Mucosa of rectum (tissue), 2 donors: Measurements from ENCODE around the gene CCDC154.

Experiments used
- H3K27ac ChIP-seq, 2 donors: one replicate each; pipeline ENCODE4 v1.7.0; 2013; ENCODE audit warnings: inconsistent platforms in 2 of 2, low read depth in 2 of 2, low read length in 2 of 2
- H3K27me3 ChIP-seq, 2 donors: one replicate each; pipeline ENCODE4 v1.7.0; 2013; ENCODE audit warnings: low read length in 2 of 2; ENCODE audit not compliant: control insufficient read depth in 2 of 2, insufficient read depth in 2 of 2
- H3K36me3 ChIP-seq, 2 donors: one replicate each; pipeline ENCODE4 v1.7.0; 2013; ENCODE audit warnings: low read length in 2 of 2; ENCODE audit not compliant: control insufficient read depth in 2 of 2, insufficient read depth in 2 of 2
- H3K4me1 ChIP-seq, 2 donors: one replicate each; pipeline ENCODE4 v1.7.0; 2013; ENCODE audit warnings: low read length in 2 of 2, mild to moderate bottlenecking in 1 of 2; ENCODE audit not compliant: control insufficient read depth in 2 of 2, insufficient read depth in 2 of 2
- H3K4me3 ChIP-seq, 2 donors: one replicate each; pipeline ENCODE4 v1.7.0; 2013; ENCODE audit warnings: low read length in 2 of 2
- H3K9ac ChIP-seq, 2 donors: one replicate each; pipeline ENCODE4 v1.7.0; 2013; ENCODE audit warnings: low read length in 2 of 2, low read depth in 1 of 2, mild to moderate bottlenecking in 1 of 2
- H3K9me3 ChIP-seq, 2 donors: one replicate each; pipeline ENCODE4 v1.7.0; 2013; ENCODE audit warnings: low read length in 2 of 2; ENCODE audit not compliant: control insufficient read depth in 2 of 2
- donor health status: healthy.
- donor health status: Normal muscosa, but diverticular disease.

The CCDC154 gene

GRCh38 chr16:1464196-1464893 is 20.0 kb upstream of the CCDC154 start:
- Histone ChIP-seq H3K4me1 (no peaks in the 10 kb centered on the region), H3K4me3 (no peak overlapping the region), H3K9me3 (no peaks in the 10 kb centered on the region), H3K27me3 (no peaks in the 10 kb centered on the region), H3K36me3 (peaks cover 11 to 17% of the 10 kb centered on the region in 2 donors), H3K9ac (no peak overlapping the region), H3K27ac (no peak overlapping the region)

- H3K9ac ChIP-seq, result no peak overlapping the region
- no peaks in the 10 kb centered on the region for H3K27me3 ChIP-seq
- H3K4me3 ChIP-seq, result no peak overlapping the region
- no peaks in the 10 kb centered on the region for H3K9me3 ChIP-seq
- H3K36me3 ChIP-seq, result peaks cover 25 to 30% of the 10 kb centered on the region in 2 donors
- H3K4me1 ChIP-seq, result no peaks in the 10 kb centered on the region
- no peak overlapping the region for H3K27ac ChIP-seq
These were observed 16.8 kb upstream of the CCDC154 start for GRCh38 chr16:1461146-1461545.

GRCh38 chr16:1460602-1461138 is 16.3 kb upstream of the CCDC154 start:
- Histone ChIP-seq H3K4me1 (no peaks in the 10 kb centered on the region), H3K27ac (no peak overlapping the region), H3K27me3 (no peaks in the 10 kb centered on the region), H3K9me3 (no peaks in the 10 kb centered on the region), H3K4me3 (no peak overlapping the region), H3K36me3 (peaks cover 27 to 35% of the 10 kb centered on the region in 2 donors), H3K9ac (no peak overlapping the region)

- Histone ChIP-seq H3K4me3 (no peak overlapping the region), H3K9ac (no peak overlapping the region), H3K36me3 (peaks cover 27 to 41% of the 10 kb centered on the region in 2 donors), H3K27me3 (no peaks in the 10 kb centered on the region), H3K4me1 (no peaks in the 10 kb centered on the region), H3K27ac (no peak overlapping the region), H3K9me3 (no peaks in the 10 kb centered on the region)
These were observed 15.6 kb upstream of the CCDC154 start for GRCh38 chr16:1459967-1460366.

- Histone ChIP-seq H3K9me3 (no peaks in the 10 kb centered on the region), H3K36me3 (peaks cover 27 to 45% of the 10 kb centered on the region in 2 donors), H3K4me3 (no peak overlapping the region), H3K4me1 (no peaks in the 10 kb centered on the region), H3K27ac (no peak overlapping the region), H3K9ac (no peak overlapping the region), H3K27me3 (no peaks in the 10 kb centered on the region)
These were observed 14.6 kb upstream of the CCDC154 start for GRCh38 chr16:1458977-1459341.

- Histone ChIP-seq H3K9me3 (no peaks in the 10 kb centered on the region), H3K4me3 (no peak overlapping the region), H3K36me3 (peaks cover 27 to 50% of the 10 kb centered on the region in 2 donors), H3K27ac (no peak overlapping the region), H3K27me3 (no peaks in the 10 kb centered on the region), H3K4me1 (no peaks in the 10 kb centered on the region), H3K9ac (no peak overlapping the region)
These were observed 14.1 kb upstream of the CCDC154 start for GRCh38 chr16:1458336-1458976.

GRCh38 chr16:1457489-1458245 is 13.3 kb upstream of the CCDC154 start:
- no peak overlapping the region for H3K9ac ChIP-seq
- no peak overlapping the region for H3K4me3 ChIP-seq
- H3K27me3 ChIP-seq, result no peaks in the 10 kb centered on the region
- H3K36me3 ChIP-seq, result peaks cover 27 to 51% of the 10 kb centered on the region in 2 donors
- no peak overlapping the region for H3K27ac ChIP-seq
- H3K4me1 ChIP-seq, result no peaks in the 10 kb centered on the region
- no peaks in the 10 kb centered on the region for H3K9me3 ChIP-seq

GRCh38 chr16:1456951-1457350 is 12.6 kb upstream of the CCDC154 start:
- no peak overlapping the region for H3K9ac ChIP-seq
- H3K4me3 ChIP-seq, result no peak overlapping the region
- peaks cover 27 to 53% of the 10 kb centered on the region in 2 donors for H3K36me3 ChIP-seq
- H3K27me3 ChIP-seq, result no peaks in the 10 kb centered on the region
- H3K27ac ChIP-seq, result no peak overlapping the region
- no peaks in the 10 kb centered on the region for H3K4me1 ChIP-seq
- H3K9me3 ChIP-seq, result no peaks in the 10 kb centered on the region

GRCh38 chr16:1455190-1456171 is 11.1 kb upstream of the CCDC154 start:
- no peaks in the 10 kb centered on the region for H3K9me3 ChIP-seq
- no peaks in the 10 kb centered on the region for H3K4me1 ChIP-seq
- peaks cover 22 to 53% of the 10 kb centered on the region in 2 donors for H3K36me3 ChIP-seq

More at GRCh38 chr16:1455190-1456171, 11.1 kb upstream of the CCDC154 start:
- Histone ChIP-seq H3K27me3 (no peaks in the 10 kb centered on the region), H3K9ac (no peak overlapping the region), H3K27ac (no peak overlapping the region), H3K4me3 (no peak overlapping the region)
